Thyroid gland (tissue), 4 donors: ENCODE results near the gene ZNF136. TPM values are rescaled to one million over a fixed set of nuclear protein-coding genes. Genes with fewer than 3 reads are reported as not detected.

Source experiments
- DNase-seq, 2 donors: peaks; one replicate each; pipeline ENCODE4 v3.0.0-alpha.2; 2019
- H3K27ac ChIP-seq, 3 donors: fragments of 200-600 bp; sonication (generic); 1 replicate in 2 of 3; 2 replicates in 1 of 3; pipeline ENCODE4 v1.5.1; 2016 to 2019; ENCODE audit warnings: mild to moderate bottlenecking in 1 of 3, moderate library complexity in 1 of 3
- H3K27me3 ChIP-seq: fragments of 200-600 bp; sonication (generic); one replicate; pipeline ENCODE4 v1.5.1; 2019
- H3K36me3 ChIP-seq, 2 donors: fragments of 200-600 bp; sonication (generic); one replicate each; pipeline ENCODE4 v1.5.1; 2016 to 2019
- H3K4me1 ChIP-seq, 2 donors: fragments of 200-600 bp; sonication (generic); one replicate each; pipeline ENCODE4 v1.5.1; 2017 to 2019
- H3K4me3 ChIP-seq, 3 donors: fragments of 200-600 bp; sonication (generic); replicated peaks in 1 of 3; 1 replicate in 2 of 3; 2 replicates in 1 of 3; pipeline ENCODE4 v1.5.1; 2016; ENCODE audit warnings: mild to moderate bottlenecking in 1 of 3
- H3K9me3 ChIP-seq: fragments of 200-600 bp; sonication (generic); one replicate; pipeline ENCODE4 v1.5.1; 2017
- CTCF ChIP-seq, 6 experiments: fragments of 200-600 bp in 3 of 6; fragments of 450-650 bp in 3 of 6; sonication (generic) in 3 of 6; IDR thresholded peaks; one replicate each; pipeline ENCODE4 v1.5.1; 2016 to 2019; ENCODE audit warnings: antibody characterized with exemption in 6 of 6, mild to moderate bottlenecking in 2 of 6, inconsistent platforms in 1 of 6, moderate library complexity in 1 of 6
- POLR2A ChIP-seq, 2 donors: fragments of 450-650 bp; IDR thresholded peaks; one replicate each; pipeline ENCODE4 v1.6.1; 2017; ENCODE audit warnings: antibody characterized with exemption in 2 of 2, mild to moderate bottlenecking in 2 of 2, moderate library complexity in 1 of 2
- WGBS, 2 donors: methylation state at CpG; one replicate each; pipeline ENCODE4 v1.1.5; 2017; 5-methylcytosine and 5-hydroxymethylcytosine counted together
- intact Hi-C: fragments of 100-400 bp; cut with DNase I; formaldehyde crosslinking; loops from one replicate; pipeline ENCODE4 v1.15.1; 2023
- total RNA-seq, 4 donors: library from RNA; depleted of rRNA; stranded (reverse); fragments of >200 nt; gene quantifications; one replicate each; pipeline ENCODE4 v1.2.3, GENCODE V29; 2016

Gene ZNF136
- total RNA-seq, 4 donors from 2014 or later = 17.6 to 30.2 (median 19.1) TPM

GRCh38 chr19:12156223-12157058, 6.5 kb upstream of the ZNF136 start, which contains the start of gene ZNF625:
Gene ZNF625 (minus strand): TSS chr19:12156734. CDS start chr19:12156558, 176 bp downstream.
- Histone ChIP-seq H3K36me3 (no peaks in the 10 kb centered on the region), H3K4me3 (peak within 1 kb of the TSS; percentile 58 to 99 (median 74)), H3K9me3 (no peaks in the 10 kb centered on the region), H3K27ac (peak within 1 kb of the TSS; percentile 78 to 92 (median 79)), H3K27me3 (no peaks in the 10 kb centered on the region), H3K4me1 (peaks cover 6 to 13% of the 10 kb centered on the region in 2 donors)
- 1% methylated on average over 23 to 46 of the region's 58 CpGs for WGBS, 2 donors
- DNase-seq = peak; percentile 96 to 97
- intact Hi-C loops = no loop called here
- peak in 1 of 2 donors; percentile 91 for TF ChIP-seq POLR2A (IDR thresholded peaks at IDR 0.05)
- no peak for TF ChIP-seq CTCF (IDR thresholded peaks at IDR 0.05)

GRCh38 chr19:12159773-12160414, 3.0 kb upstream of the ZNF136 start:
- H3K36me3 ChIP-seq = no peaks in the 10 kb centered on the region
- no peak overlapping the region for H3K4me3 ChIP-seq
- no peaks in the 10 kb centered on the region for H3K9me3 ChIP-seq
- TF ChIP-seq CTCF (IDR thresholded peaks at IDR 0.05) (no peak), POLR2A (IDR thresholded peaks at IDR 0.05) (no peak)
- 93 to 94% methylated on average over 25 of the region's 25 CpGs for WGBS, 2 donors
- intact Hi-C loops = no loop called here
- H3K4me1 ChIP-seq = peaks cover 19 to 20% of the 10 kb centered on the region in 2 donors
- no peaks in the 10 kb centered on the region for H3K27me3 ChIP-seq
- DNase-seq = no peak
- no peak overlapping the region for H3K27ac ChIP-seq

- Histone ChIP-seq H3K4me1 (peaks cover 14 to 15% of the 10 kb centered on the region in 2 donors), H3K27ac (peak overlapping the region in 1 of 3 donors; percentile 96), H3K4me3 (peak overlapping the region in 2 of 3 donors; percentile 68 to 80), H3K9me3 (no peaks in the 10 kb centered on the region), H3K27me3 (no peaks in the 10 kb centered on the region), H3K36me3 (no peaks in the 10 kb centered on the region)
- TF ChIP-seq CTCF (IDR thresholded peaks at IDR 0.05) (no peak), POLR2A (IDR thresholded peaks at IDR 0.05) (no peak)
- WGBS, 2 donors = 19 to 23% methylated on average over 8 of the region's 8 CpGs
- intact Hi-C loops = no loop called here
- DNase-seq = no peak
Measured at GRCh38 chr19:12162513-12162881, 399 bp upstream of the ZNF136 start.

GRCh38 chr19:12163826-12164225, 930 bp downstream of the ZNF136 start:
- 10 to 11% methylated on average over 2 of the region's 2 CpGs for WGBS, 2 donors
- peak overlapping the region; percentile 68 to 89 (median 80) for H3K4me3 ChIP-seq
- H3K9me3 ChIP-seq = no peaks in the 10 kb centered on the region
- H3K27me3 ChIP-seq = no peaks in the 10 kb centered on the region
- H3K4me1 ChIP-seq = peaks cover 14 to 15% of the 10 kb centered on the region in 2 donors
- H3K36me3 ChIP-seq = no peaks in the 10 kb centered on the region
- TF ChIP-seq CTCF (IDR thresholded peaks at IDR 0.05) = no peak
- no peak for TF ChIP-seq POLR2A (IDR thresholded peaks at IDR 0.05)
- DNase-seq = no peak
- peak overlapping the region; percentile 89 to 96 (median 96) for H3K27ac ChIP-seq
- intact Hi-C loops = no loop called here

GRCh38 chr19:12166626-12167025, 3.7 kb downstream of the ZNF136 start:
- WGBS, 2 donors = 83 to 87% methylated on average over 1 of the region's 1 CpG
- Histone ChIP-seq H3K4me1 (peaks cover 14 to 15% of the 10 kb centered on the region in 2 donors), H3K27me3 (no peaks in the 10 kb centered on the region), H3K9me3 (no peaks in the 10 kb centered on the region), H3K4me3 (no peak overlapping the region), H3K27ac (no peak overlapping the region), H3K36me3 (no peaks in the 10 kb centered on the region)
- DNase-seq = no peak
- intact Hi-C loops = no loop called here
- no peak for TF ChIP-seq CTCF (IDR thresholded peaks at IDR 0.05)
- no peak for TF ChIP-seq POLR2A (IDR thresholded peaks at IDR 0.05)
